Measurements from ENCODE around the gene TLL2.

- TF ChIP-seq CTCF (conservative IDR thresholded peaks at IDR 0.05; ENCODE audit: low read depth, low read length) (no peak), MXI1 (IDR thresholded peaks at IDR 0.05; ENCODE audit: borderline replicate concordance, low read depth, low read length) (no peak), POLR2A (IDR thresholded peaks at IDR 0.05; ENCODE audit: low read depth, low read length) (no peak), CHD1 (IDR thresholded peaks at IDR 0.05; ENCODE audit: low read depth, low read length) (no peak), ELK1 (IDR thresholded peaks at IDR 0.05; ENCODE audit: borderline replicate concordance, low read depth, low read length) (no peak), BHLHE40 (IDR thresholded peaks at IDR 0.05; ENCODE audit: low read depth, low read length) (no peak), CEBPB (IDR thresholded peaks at IDR 0.05; ENCODE audit: low read depth, low read length) (peak; percentile 73; the same call in 1 of the 2 replicates)
Observed at GRCh38 chr10:96560966-96561887, 47.5 kb upstream of the TLL2 start.
